Lung (tissue), 13 donors: ENCODE results near the gene WASL. TPM values are rescaled to one million over a fixed set of nuclear protein-coding genes. Genes with fewer than 3 reads are reported as not detected.

ENCODE experiments used
- ATAC-seq: fragments of 200-7000 bp; cut with Tn5 transposase; one replicate; pipeline ENCODE4 v1.9.1; 2020; ENCODE audit warnings: moderate number of reproducible peaks; ENCODE audit not compliant: insufficient read depth, low FRiP score
- DNase-seq, 3 donors: peaks; one replicate each; pipeline ENCODE4 v3.0.0-alpha.2; 2013 to 2017
- H3K27ac ChIP-seq, 2 donors: one replicate each; pipeline ENCODE4 v1.5.1; 2013; ENCODE audit warnings: mild to moderate bottlenecking in 2 of 2, moderate library complexity in 2 of 2, control low read depth in 1 of 2, inconsistent platforms in 1 of 2, low read depth in 1 of 2, low read length in 1 of 2
- H3K27me3 ChIP-seq, 3 donors: one replicate each; pipeline ENCODE4 v1.5.1; 2013; ENCODE audit warnings: low read length in 2 of 3; ENCODE audit not compliant: control insufficient read depth in 3 of 3, insufficient read depth in 3 of 3
- H3K36me3 ChIP-seq, 4 donors: one replicate each; pipeline ENCODE4 v1.5.1; 2013; ENCODE audit warnings: low read length in 4 of 4, mild to moderate bottlenecking in 1 of 4, moderate library complexity in 1 of 4; ENCODE audit not compliant: control insufficient read depth in 4 of 4, insufficient read depth in 4 of 4
- H3K4me1 ChIP-seq, 5 donors: one replicate each; pipeline ENCODE4 v1.5.1; 2013; ENCODE audit warnings: low read length in 5 of 5, mild to moderate bottlenecking in 2 of 5, moderate library complexity in 1 of 5; ENCODE audit not compliant: control insufficient read depth in 5 of 5, insufficient read depth in 5 of 5
- H3K4me3 ChIP-seq: one replicate; pipeline ENCODE4 v1.5.1; 2013; ENCODE audit warnings: mild to moderate bottlenecking, control low read depth, moderate library complexity
- H3K9ac ChIP-seq, 2 donors: one replicate each; pipeline ENCODE4 v1.5.1; 2013; ENCODE audit warnings: low read length in 2 of 2, control low read depth in 1 of 2; ENCODE audit not compliant: insufficient read depth in 1 of 2
- H3K9me3 ChIP-seq, 4 donors: one replicate each; pipeline ENCODE4 v1.5.1; 2013; ENCODE audit warnings: low read length in 3 of 4, mild to moderate bottlenecking in 1 of 4, moderate library complexity in 1 of 4; ENCODE audit not compliant: control insufficient read depth in 4 of 4, insufficient read depth in 3 of 4
- CTCF ChIP-seq: IDR thresholded peaks from 2 replicates; pipeline ENCODE4 v1.5.1; 2012; ENCODE audit warnings: mild to moderate bottlenecking; ENCODE audit errors: control extremely low read depth, extremely low read depth
- WGBS, 2 donors: extraction: QIAGEN DNeasy Blood & Tissue Kit; methylation state at CpG; one replicate each; pipeline ENCODE4 v1.1.7; 2013; 5-methylcytosine and 5-hydroxymethylcytosine counted together
- polyA plus RNA-seq, 2 donors: library from polyadenylated mRNA; stranded (reverse); fragments of 200-250 nt; gene quantifications; one replicate each; pipeline ENCODE4 v1.2.1, GENCODE V29; 2013
- small RNA-seq: library from RNA; depleted of rRNA; stranded (forward); fragments of <200 nt; gene quantifications from one replicate; pipeline ENCODE3, GENCODE V24; 2014; ENCODE audit warnings: low replicate concordance
- total RNA-seq, 2 donors: library from RNA; depleted of rRNA in 1 of 2; stranded (reverse); fragments of >200 nt in 1 of 2; gene quantifications; one replicate each; pipeline ENCODE4 v1.2.1, GENCODE V29; 2014 to 2021
- donor health status: control.
- donor health status: control.
- donor health status: Bipolar disorder and iron deficiency.
- donor health status: healthy.
- donor health status: DM: yes; HTN: yes; CAD: no.

Gene WASL
- total and polyA plus RNA-seq, 4 donors = 11.8 to 52.7 (median 22.2) TPM

- ATAC-seq (no peak), DNase-seq (no peak)
- WGBS, 2 donors = 81 to 88% methylated on average over 2 of the region's 2 CpGs
- Histone ChIP-seq H3K36me3 (no peaks in the 10 kb centered on the region), H3K27me3 (no peaks in the 10 kb centered on the region), H3K4me3 (no peak overlapping the region), H3K9ac (no peak overlapping the region), H3K9me3 (no peaks in the 10 kb centered on the region), H3K4me1 (peaks cover 0 to 14% (median 0%) of the 10 kb centered on the region in 5 donors), H3K27ac (no peak overlapping the region)
- TF ChIP-seq CTCF = no peak
These were observed 116.0 kb downstream of the WASL start for GRCh38 chr7:123632808-123633207.

Small RNA genes lying within 50 kb of the gene (small RNA-seq; reads per million reads assigned to genes)
- gene RNU6-11P = not detected

Other genes with a start within 250 kb of the WASL start
- gene IQUB, start 214.4 kb downstream of the WASL start, total RNA-seq = 10 to 100 TPM in 1 of 2 donors, 1 to 10 TPM in 1; 5.1 to 17.4 TPM
- 1 to 10 TPM; 1.0 to 1.2 TPM for gene IQUB, start 214.4 kb downstream of the WASL start, polyA plus RNA-seq
- gene NDUFA5, start 191.2 kb downstream of the WASL start, total RNA-seq = 10 to 100 TPM; 51.1 to 82.2 TPM
- 100 to 1,000 TPM in 1 of 2 donors, 10 to 100 TPM in 1; 36.5 to 104 TPM for gene NDUFA5, start 191.2 kb downstream of the WASL start, polyA plus RNA-seq
- gene ASB15, start 147.2 kb downstream of the WASL start, total RNA-seq = not detected
- gene ASB15, start 147.2 kb downstream of the WASL start, polyA plus RNA-seq = not detected
- gene LMOD2, start 93.1 kb downstream of the WASL start, total RNA-seq = 1 to 10 TPM in 1 of 2 donors, not detected in 1; 1.1 TPM
- not detected for gene LMOD2, start 93.1 kb downstream of the WASL start, polyA plus RNA-seq
- under 1 TPM in 1 of 2 donors, not detected in 1; 0.74 TPM for gene HYAL4, start 96.2 kb upstream of the WASL start, total RNA-seq
- under 1 TPM in 1 of 2 donors, not detected in 1; 0.07 TPM for gene HYAL4, start 96.2 kb upstream of the WASL start, polyA plus RNA-seq
- not detected for gene SPAM1, start 176.2 kb upstream of the WASL start, total RNA-seq
- gene SPAM1, start 176.2 kb upstream of the WASL start, polyA plus RNA-seq = not detected